ENCODE data around the gene IFNL2. TPM values are rescaled to one million over a fixed set of nuclear protein-coding genes. Genes with fewer than 3 reads are reported as not detected.

The IFNL2 gene
- total and polyA plus RNA-seq, 5 donors, result not detected

Other genes with a start within 250 kb of the IFNL2 start
- gene FBXO27, start 235.8 kb upstream of the IFNL2 start, total RNA-seq, result 10 to 100 TPM; 18.4 to 26.4 (median 20.2) TPM
- gene FBXO27, start 235.8 kb upstream of the IFNL2 start, polyA plus RNA-seq, result 10.9 TPM
- not detected for gene ACP7, start 184.0 kb upstream of the IFNL2 start, total RNA-seq
- not detected for gene ACP7, start 184.0 kb upstream of the IFNL2 start, polyA plus RNA-seq
- gene PAK4, start 142.6 kb upstream of the IFNL2 start, total RNA-seq, result 10 to 100 TPM; 19.9 to 24.4 (median 21.7) TPM
- gene PAK4, start 142.6 kb upstream of the IFNL2 start, polyA plus RNA-seq, result 15.1 TPM
- gene NCCRP1, start 71.4 kb upstream of the IFNL2 start, total RNA-seq, result not detected
- gene NCCRP1, start 71.4 kb upstream of the IFNL2 start, polyA plus RNA-seq, result not detected
- gene SYCN, start 64.1 kb upstream of the IFNL2 start, total RNA-seq, result not detected
- not detected for gene SYCN, start 64.1 kb upstream of the IFNL2 start, polyA plus RNA-seq
- gene IFNL3, start 23.4 kb upstream of the IFNL2 start, total RNA-seq, result not detected
- not detected for gene IFNL3, start 23.4 kb upstream of the IFNL2 start, polyA plus RNA-seq
- gene IFNL4, start 19.5 kb upstream of the IFNL2 start, total RNA-seq, result not detected
- not detected for gene IFNL4, start 19.5 kb upstream of the IFNL2 start, polyA plus RNA-seq
- not detected for gene IFNL1, start 28.0 kb downstream of the IFNL2 start, total RNA-seq
- gene IFNL1, start 28.0 kb downstream of the IFNL2 start, polyA plus RNA-seq, result not detected
- gene LRFN1, start 52.5 kb downstream of the IFNL2 start, total RNA-seq, result under 1 TPM; 0.33 to 0.96 (median 0.86) TPM
- 0.63 TPM for gene LRFN1, start 52.5 kb downstream of the IFNL2 start, polyA plus RNA-seq
- gene GMFG, start 67.6 kb downstream of the IFNL2 start, total RNA-seq, result 10 to 100 TPM; 14.4 to 20.4 (median 17.9) TPM
- 20.2 TPM for gene GMFG, start 67.6 kb downstream of the IFNL2 start, polyA plus RNA-seq
- 10 to 100 TPM; 43.2 to 85.3 (median 55.1) TPM for gene SAMD4B, start 74.0 kb downstream of the IFNL2 start, total RNA-seq
- 71.5 TPM for gene SAMD4B, start 74.0 kb downstream of the IFNL2 start, polyA plus RNA-seq
- gene PAF1, start 122.7 kb downstream of the IFNL2 start, total RNA-seq, result 10 to 100 TPM; 41.0 to 42.8 (median 41.3) TPM
- gene PAF1, start 122.7 kb downstream of the IFNL2 start, polyA plus RNA-seq, result 43.5 TPM
- gene MED29, start 123.0 kb downstream of the IFNL2 start, total RNA-seq, result 10 to 100 TPM; 25.1 to 31.8 (median 27.0) TPM
- gene MED29, start 123.0 kb downstream of the IFNL2 start, polyA plus RNA-seq, result 38.3 TPM
- gene ZFP36, start 138.5 kb downstream of the IFNL2 start, total RNA-seq, result 100 to 1,000 TPM in 1 of 4 donors, 10 to 100 TPM in 3; 38.1 to 157 (median 56.4) TPM
- 203 TPM for gene ZFP36, start 138.5 kb downstream of the IFNL2 start, polyA plus RNA-seq
- 10 to 100 TPM; 13.1 to 29.5 (median 20.1) TPM for gene PLEKHG2, start 144.3 kb downstream of the IFNL2 start, total RNA-seq
- gene PLEKHG2, start 144.3 kb downstream of the IFNL2 start, polyA plus RNA-seq, result 11.3 TPM
- 1,000 to 10,000 TPM; 1,282 to 1,746 (median 1,468) TPM for gene RPS16, start 167.6 kb downstream of the IFNL2 start, total RNA-seq
- 1,560 TPM for gene RPS16, start 167.6 kb downstream of the IFNL2 start, polyA plus RNA-seq
- 10 to 100 TPM; 74.8 to 85.1 (median 80.1) TPM for gene SUPT5H, start 177.2 kb downstream of the IFNL2 start, total RNA-seq
- 68.8 TPM for gene SUPT5H, start 177.2 kb downstream of the IFNL2 start, polyA plus RNA-seq
- 10 to 100 TPM; 54.1 to 69.9 (median 61.4) TPM for gene TIMM50, start 212.4 kb downstream of the IFNL2 start, total RNA-seq
- 73.7 TPM for gene TIMM50, start 212.4 kb downstream of the IFNL2 start, polyA plus RNA-seq
- gene DLL3, start 230.6 kb downstream of the IFNL2 start, total RNA-seq, result not detected
- 0.07 TPM for gene DLL3, start 230.6 kb downstream of the IFNL2 start, polyA plus RNA-seq
- not detected for gene SELENOV, start 246.7 kb downstream of the IFNL2 start, total RNA-seq
- gene SELENOV, start 246.7 kb downstream of the IFNL2 start, polyA plus RNA-seq, result not detected

Data from right cardiac atrium (tissue), 5 donors.